Glutamatergic neuron (in vitro differentiated cells): ENCODE data around the gene L3MBTL4. TPM values are rescaled to one million over a fixed set of nuclear protein-coding genes. Genes with fewer than 3 reads are reported as not detected.
"Not testable (repeated sequence)": the region's sequence is repeated elsewhere in the genome, so short reads cannot be mapped to it uniquely, and the experiment has no call there.

Experiments used
- DNase-seq: peaks from one replicate; pipeline ENCODE4 v3.0.0; 2022
- H3K27ac Mint-ChIP-seq: one replicate; pipeline ENCODE4 v1.8.0; 2020; ENCODE audit warnings: mild to moderate bottlenecking, mixed read lengths, inconsistent platforms; ENCODE audit not compliant: unreplicated experiment
- H3K27me3 Mint-ChIP-seq: one replicate; pipeline ENCODE4 v1.8.0; 2020; ENCODE audit warnings: mild to moderate bottlenecking, moderate library complexity, mixed read lengths, inconsistent platforms; ENCODE audit not compliant: unreplicated experiment
- H3K36me3 Mint-ChIP-seq: one replicate; pipeline ENCODE4 v1.8.0; 2020; ENCODE audit warnings: mild to moderate bottlenecking, mixed read lengths, inconsistent platforms; ENCODE audit not compliant: unreplicated experiment
- H3K4me1 Mint-ChIP-seq: one replicate; pipeline ENCODE4 v1.8.0; 2020; ENCODE audit warnings: mild to moderate bottlenecking, low read depth, mixed read lengths, inconsistent platforms; ENCODE audit not compliant: unreplicated experiment
- H3K4me3 Mint-ChIP-seq: one replicate; pipeline ENCODE4 v1.8.0; 2020; ENCODE audit warnings: mild to moderate bottlenecking, mixed read lengths, inconsistent platforms; ENCODE audit not compliant: unreplicated experiment
- H3K9me3 Mint-ChIP-seq: one replicate; pipeline ENCODE4 v1.8.0; 2020; ENCODE audit warnings: mild to moderate bottlenecking, moderate library complexity, mixed read lengths, inconsistent platforms; ENCODE audit not compliant: unreplicated experiment
- CTCF ChIP-seq: fragments of 200-600 bp; sonication (generic); IDR thresholded peaks from one replicate; pipeline ENCODE4 v1.5.0; 2021; ENCODE audit not compliant: partially characterized antibody, unreplicated experiment
- total RNA-seq: library from RNA; stranded (reverse); fragmentation: NEBNext Ultra II Directional; extraction: Animal tissue kit (Norgen Biotek cat#: 25700); gene quantifications from one replicate; pipeline ENCODE4 v1.2.1, GENCODE V29; 2021; ENCODE audit not compliant: unreplicated experiment

The L3MBTL4 gene
- total RNA-seq, 1 donor from 2014 or later = 0.32 TPM

DNA sequence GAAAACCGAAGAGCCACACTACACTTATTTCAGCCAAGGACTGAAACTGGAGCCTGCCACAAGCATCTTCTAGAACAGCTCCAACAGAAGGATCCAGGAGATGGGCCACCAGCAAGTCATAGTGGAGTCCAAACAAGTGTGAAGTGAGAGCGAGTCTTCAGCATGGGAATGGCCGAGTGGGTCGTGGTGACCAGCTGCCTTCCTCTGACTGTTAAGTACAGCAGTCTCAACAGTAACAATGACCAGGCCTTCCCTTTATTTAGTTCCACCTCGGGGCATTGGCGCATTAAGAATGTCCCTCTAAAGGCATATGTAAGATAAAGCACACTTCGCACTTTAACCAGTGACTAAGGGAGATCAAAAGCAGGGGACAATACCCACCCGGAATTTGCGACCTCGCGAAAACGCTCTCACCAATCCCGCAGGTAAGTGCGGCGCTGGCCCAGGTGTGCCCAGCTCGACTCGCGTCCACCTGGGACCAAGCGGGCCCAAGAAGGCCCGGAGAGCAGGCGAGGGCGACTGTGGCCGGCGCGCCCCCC is 1.1 kb downstream of the L3MBTL4 start:
- Mint-ChIP-seq H3K36me3 (peaks cover 8% of the 10 kb centered on the region), H3K9me3 (peaks cover 7% of the 10 kb centered on the region), H3K27ac (no peak overlapping the region), H3K27me3 (peaks cover 9% of the 10 kb centered on the region), H3K4me3 (peak overlapping the region; percentile 86), H3K4me1 (peaks cover 1% of the 10 kb centered on the region)
- DNase-seq = no peak
- TF ChIP-seq CTCF = no peak

DNA sequence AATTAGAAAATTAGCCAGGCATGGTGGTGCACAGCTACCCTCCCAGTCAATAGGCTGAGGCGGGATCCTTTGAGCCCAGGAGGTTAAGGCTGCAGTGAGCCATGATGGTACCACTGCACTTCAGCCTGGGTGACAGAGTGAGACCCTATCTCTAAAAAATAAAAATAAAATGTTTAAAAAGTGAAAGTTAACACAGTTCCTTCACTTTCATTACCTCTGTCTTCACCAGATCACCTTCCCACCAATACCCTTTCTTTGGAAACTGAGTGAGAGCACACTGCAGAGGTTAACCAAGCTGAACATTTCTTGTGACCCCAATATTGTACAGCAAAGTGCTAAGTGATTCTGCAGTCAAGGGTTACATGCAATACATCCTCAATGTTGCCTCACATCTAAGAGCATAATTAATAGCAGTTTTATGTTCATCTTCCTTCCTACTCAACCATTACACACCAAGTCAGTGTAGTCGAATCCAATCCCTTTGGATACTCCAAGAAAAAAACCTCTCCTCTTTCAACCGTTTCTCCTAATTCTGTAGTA is 1.7 kb downstream of the L3MBTL4 start:
- Mint-ChIP-seq H3K36me3 (peaks cover 8% of the 10 kb centered on the region), H3K4me3 (peak overlapping the region; percentile 86), H3K9me3 (peaks cover 7% of the 10 kb centered on the region), H3K27ac (no peak overlapping the region), H3K27me3 (peaks cover 9% of the 10 kb centered on the region), H3K4me1 (peaks cover 1% of the 10 kb centered on the region)
- no peak for TF ChIP-seq CTCF
- DNase-seq = no peak

GRCh38 chr18:6411382-6411781 is 3.3 kb downstream of the L3MBTL4 start:
- Mint-ChIP-seq H3K36me3 (peaks cover 8% of the 10 kb centered on the region), H3K9me3 (peaks cover 7% of the 10 kb centered on the region), H3K27ac (no peak overlapping the region), H3K4me3 (no peak overlapping the region), H3K27me3 (peaks cover 9% of the 10 kb centered on the region), H3K4me1 (peaks cover 1% of the 10 kb centered on the region)
- no peak for DNase-seq
- TF ChIP-seq CTCF = no peak

- H3K27me3 Mint-ChIP-seq = peaks cover 5% of the 10 kb centered on the region
- peaks cover 8% of the 10 kb centered on the region for H3K36me3 Mint-ChIP-seq
- H3K4me3 Mint-ChIP-seq = no peak overlapping the region
- DNase-seq = no peak
- TF ChIP-seq CTCF = no peak
- peaks cover 3% of the 10 kb centered on the region for H3K4me1 Mint-ChIP-seq
- H3K9me3 Mint-ChIP-seq = peaks cover 5% of the 10 kb centered on the region
- no peak overlapping the region for H3K27ac Mint-ChIP-seq
Measured at GRCh38 chr18:6409933-6410332, 4.8 kb downstream of the L3MBTL4 start.

DNA sequence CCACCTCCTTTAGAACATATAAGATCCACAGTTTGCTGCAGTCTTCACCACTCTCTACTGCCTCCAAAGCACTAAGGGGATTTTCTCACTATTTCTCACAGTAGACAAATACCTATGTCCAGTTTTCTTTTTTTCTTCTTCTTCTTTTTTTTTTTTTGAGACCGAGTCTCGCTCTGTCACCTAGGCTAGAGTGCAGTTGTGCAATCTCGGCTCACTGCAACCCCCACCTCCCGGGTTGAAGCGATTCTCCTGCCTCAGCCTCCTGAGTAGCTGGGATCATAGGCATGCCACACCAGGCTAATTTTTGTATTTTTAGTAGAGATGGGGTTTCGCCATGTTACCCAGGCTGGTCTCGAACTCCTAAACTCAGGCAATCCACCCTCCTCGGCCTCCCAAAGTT is 6.2 kb downstream of the L3MBTL4 start:
- not testable (repeated sequence) for H3K4me3 Mint-ChIP-seq, H3K27ac Mint-ChIP-seq, DNase-seq, H3K4me1 Mint-ChIP-seq, H3K27me3 Mint-ChIP-seq, H3K36me3 Mint-ChIP-seq, H3K9me3 Mint-ChIP-seq
